ENCODE data around the gene USP35. TPM values are rescaled to one million over a fixed set of nuclear protein-coding genes. Genes with fewer than 3 reads are reported as not detected.

The USP35 gene
- total RNA-seq, 6 experiments from 2014 or later = 5.3 to 10.1 (median 7.9) TPM

DNA sequence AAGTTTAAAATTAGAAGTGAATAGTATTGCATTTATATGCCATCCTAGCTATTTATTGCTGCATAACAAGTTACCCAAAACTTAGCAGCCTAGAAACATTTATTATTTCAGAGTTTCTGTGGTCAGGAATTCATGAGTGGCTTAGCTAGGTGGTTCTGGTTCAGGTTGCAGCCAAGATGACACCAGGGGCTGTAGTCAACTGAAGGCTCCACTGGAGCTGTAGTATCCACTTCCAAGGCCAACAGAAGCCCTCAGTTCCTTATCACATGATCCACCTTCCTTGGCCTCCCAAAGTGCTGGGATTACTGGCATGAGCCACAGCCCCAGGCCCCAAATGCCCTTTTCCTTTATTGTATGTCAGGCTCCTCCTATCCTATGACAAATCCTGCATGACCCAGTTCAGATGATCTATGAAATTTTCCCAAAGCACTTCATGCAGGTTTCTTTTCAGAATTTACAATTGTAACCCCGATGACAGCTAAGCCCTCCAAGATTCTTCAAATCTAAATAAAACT, 43.2 kb upstream of the USP35 start:
- 88% methylated on average over 1 of the region's 1 CpG for WGBS (ENCODE audit: insufficient coverage, low coverage, low lambda C conversion rate, missing lambda C conversion rate)
- no peak for ATAC-seq
- no peak for DNase-seq
- Histone ChIP-seq H3K4me1 (peaks cover 0 to 10% (median 3%) of the 10 kb centered on the region in 4 donors), H3K27ac (no peak overlapping the region), H3K27me3 (no peaks in the 10 kb centered on the region), H3K4me3 (no peak overlapping the region), H3K36me3 (peaks cover 0 to 3% (median 0%) of the 10 kb centered on the region in 4 donors), H3K9me3 (no peaks in the 10 kb centered on the region)
- no peak for TF ChIP-seq POLR2A (IDR thresholded peaks at IDR 0.05)
- TF ChIP-seq, protein P1, sequence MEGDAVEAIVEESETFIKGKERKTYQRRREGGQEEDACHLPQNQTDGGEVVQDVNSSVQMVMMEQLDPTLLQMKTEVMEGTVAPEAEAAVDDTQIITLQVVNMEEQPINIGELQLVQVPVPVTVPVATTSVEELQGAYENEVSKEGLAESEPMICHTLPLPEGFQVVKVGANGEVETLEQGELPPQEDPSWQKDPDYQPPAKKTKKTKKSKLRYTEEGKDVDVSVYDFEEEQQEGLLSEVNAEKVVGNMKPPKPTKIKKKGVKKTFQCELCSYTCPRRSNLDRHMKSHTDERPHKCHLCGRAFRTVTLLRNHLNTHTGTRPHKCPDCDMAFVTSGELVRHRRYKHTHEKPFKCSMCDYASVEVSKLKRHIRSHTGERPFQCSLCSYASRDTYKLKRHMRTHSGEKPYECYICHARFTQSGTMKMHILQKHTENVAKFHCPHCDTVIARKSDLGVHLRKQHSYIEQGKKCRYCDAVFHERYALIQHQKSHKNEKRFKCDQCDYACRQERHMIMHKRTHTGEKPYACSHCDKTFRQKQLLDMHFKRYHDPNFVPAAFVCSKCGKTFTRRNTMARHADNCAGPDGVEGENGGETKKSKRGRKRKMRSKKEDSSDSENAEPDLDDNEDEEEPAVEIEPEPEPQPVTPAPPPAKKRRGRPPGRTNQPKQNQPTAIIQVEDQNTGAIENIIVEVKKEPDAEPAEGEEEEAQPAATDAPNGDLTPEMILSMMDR (IDR thresholded peaks at IDR 0.05) = no peak
- intact Hi-C loops (cut with DNase I) = no loop called here

DNA sequence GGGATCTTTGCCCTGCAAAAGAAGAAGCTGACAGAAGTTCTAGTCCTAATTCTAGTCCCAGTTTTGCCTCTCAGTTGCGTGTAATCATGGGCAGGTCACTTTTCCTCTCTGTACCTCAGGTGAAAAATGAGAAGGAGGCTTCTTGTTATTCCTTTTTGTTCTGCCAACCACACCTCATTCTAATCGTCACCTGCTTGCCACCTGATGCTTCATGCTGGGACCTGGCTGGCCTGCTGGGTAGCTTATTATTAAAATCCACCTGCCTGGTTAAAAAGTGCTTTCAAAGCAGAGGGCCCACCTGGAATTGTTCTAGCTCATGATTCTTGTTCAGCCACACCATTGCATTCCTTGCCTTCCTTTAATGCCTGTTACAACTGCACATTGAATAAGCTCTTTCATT, 40.9 kb upstream of the USP35 start:
- Histone ChIP-seq H3K9me3 (no peaks in the 10 kb centered on the region), H3K4me1 (peaks cover 0 to 12% (median 5%) of the 10 kb centered on the region in 4 donors), H3K4me3 (no peak overlapping the region), H3K27ac (no peak overlapping the region), H3K27me3 (no peaks in the 10 kb centered on the region), H3K36me3 (no peaks in the 10 kb centered on the region)
- 79% methylated on average over 2 of the region's 2 CpGs for WGBS (ENCODE audit: insufficient coverage, low coverage, low lambda C conversion rate, missing lambda C conversion rate)
- ATAC-seq (no peak), DNase-seq (no peak)
- intact Hi-C loops (cut with DNase I) = no loop called here
- TF ChIP-seq POLR2A (IDR thresholded peaks at IDR 0.05) = no peak
- TF ChIP-seq, protein P1 (IDR thresholded peaks at IDR 0.05) = no peak

DNA sequence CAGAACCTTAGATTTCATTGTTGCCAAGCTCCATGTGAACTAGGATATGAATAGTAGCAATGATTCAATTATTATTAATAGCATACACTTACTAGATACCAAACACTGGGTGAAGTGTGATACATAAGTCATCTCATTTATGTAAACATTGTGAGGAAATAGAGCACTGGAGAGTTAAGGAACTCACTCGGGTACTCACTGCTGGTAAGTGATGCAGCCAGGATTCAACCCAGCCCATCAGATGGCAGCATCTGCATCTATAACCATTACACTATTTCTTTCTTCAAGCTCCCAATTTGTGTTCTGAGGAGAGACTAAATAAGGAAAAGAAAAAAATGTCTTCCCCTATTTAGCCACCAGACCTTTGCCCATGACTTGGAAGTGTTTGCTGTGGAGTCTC, 39.1 kb upstream of the USP35 start:
- peak; percentile 68 to 91 (median 86) for ATAC-seq
- no peaks in the 10 kb centered on the region for H3K27me3 ChIP-seq
- no peaks in the 10 kb centered on the region for H3K36me3 ChIP-seq
- H3K9me3 ChIP-seq = no peaks in the 10 kb centered on the region
- H3K4me1 ChIP-seq = peaks cover 0 to 19% (median 9%) of the 10 kb centered on the region in 4 donors
- DNase-seq = no peak
- no peak overlapping the region for H3K4me3 ChIP-seq
- TF ChIP-seq, protein P1 (IDR thresholded peaks at IDR 0.05) = peak; percentile 40 to 48 (median 43)
- TF ChIP-seq POLR2A (IDR thresholded peaks at IDR 0.05) = no peak
- 0% methylated on average over 1 of the region's 1 CpG for WGBS (ENCODE audit: insufficient coverage, low coverage, low lambda C conversion rate, missing lambda C conversion rate)
- intact Hi-C loops (cut with DNase I) = no loop called here
- H3K27ac ChIP-seq = no peak overlapping the region

DNA sequence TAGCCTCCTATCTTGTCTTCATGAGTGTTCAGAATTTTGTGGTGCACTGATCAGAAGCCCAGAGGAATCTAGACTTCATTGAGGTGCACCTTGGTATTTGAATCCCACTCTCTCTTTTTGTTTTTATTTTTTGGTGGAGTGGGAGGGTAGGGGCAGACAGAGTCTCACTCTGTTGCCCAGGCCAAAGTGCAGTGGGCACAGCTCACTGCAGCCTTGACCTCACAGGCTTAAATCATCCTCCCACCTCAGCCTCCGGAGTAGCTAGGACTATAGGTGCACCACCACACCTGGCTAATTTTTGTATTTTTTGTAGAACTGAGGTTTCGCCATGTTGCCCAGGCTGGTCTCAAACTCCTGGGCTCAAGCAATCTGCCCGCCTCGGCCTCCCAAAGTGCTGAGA, 38.4 kb upstream of the USP35 start:
- H3K4me3 ChIP-seq = no peak overlapping the region
- WGBS (ENCODE audit: insufficient coverage, low coverage, low lambda C conversion rate, missing lambda C conversion rate) = 71% methylated on average over 4 of the region's 4 CpGs
- H3K9me3 ChIP-seq = no peaks in the 10 kb centered on the region
- ATAC-seq = peak in 3 of 4 donors; percentile 10 to 34 (median 22)
- H3K36me3 ChIP-seq = no peaks in the 10 kb centered on the region
- TF ChIP-seq, protein P1 (IDR thresholded peaks at IDR 0.05) = no peak
- TF ChIP-seq POLR2A (IDR thresholded peaks at IDR 0.05) = no peak
- peak overlapping the region in 1 of 3 donors; percentile 43 for H3K27ac ChIP-seq
- no peaks in the 10 kb centered on the region for H3K27me3 ChIP-seq
- H3K4me1 ChIP-seq = peaks cover 0 to 26% (median 12%) of the 10 kb centered on the region in 4 donors
- DNase-seq = no peak
- intact Hi-C loops (cut with DNase I) = no loop called here

DNA sequence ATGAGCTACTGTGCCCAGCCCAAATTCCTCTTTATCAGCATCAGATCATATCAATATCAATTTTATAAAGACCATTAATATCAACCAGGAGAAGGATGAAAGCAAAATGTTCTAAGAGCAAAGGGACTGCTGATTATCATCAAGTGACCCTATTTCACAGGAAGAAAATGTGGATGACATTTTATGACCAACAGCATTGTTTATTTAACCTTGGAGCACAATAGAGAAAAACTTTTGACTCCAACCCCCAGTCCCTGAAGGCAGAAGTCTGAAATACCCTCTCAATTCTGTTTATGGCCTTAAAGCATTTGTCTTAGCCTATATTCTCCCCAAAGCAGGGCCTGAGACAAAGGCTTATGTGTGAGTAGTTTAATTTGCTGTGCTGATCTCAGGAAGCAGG, 38.0 kb upstream of the USP35 start:
- no peak overlapping the region for H3K27ac ChIP-seq
- TF ChIP-seq POLR2A (IDR thresholded peaks at IDR 0.05) = no peak
- TF ChIP-seq, protein P1 (IDR thresholded peaks at IDR 0.05) = no peak
- no peak for DNase-seq

More for the DNA sequence above, 38.0 kb upstream of the USP35 start:
- ATAC-seq = no peak
- Histone ChIP-seq H3K4me1 (peaks cover 0 to 30% (median 14%) of the 10 kb centered on the region in 4 donors), H3K36me3 (no peaks in the 10 kb centered on the region), H3K9me3 (no peaks in the 10 kb centered on the region), H3K27me3 (no peaks in the 10 kb centered on the region), H3K4me3 (no peak overlapping the region)
- intact Hi-C loops (cut with DNase I) = no loop called here
